DMS114 treated with DMSO at 0.1 percent for 48 hours (cell line): ENCODE results near the gene LRRN1.

ENCODE experiments used
- DNase-seq: peaks from one replicate; lab custom pipeline; 2025; ENCODE audit not compliant: unreplicated experiment; lab: John Stamatoyannopoulos, UW

Gene LRRN1

DNA sequence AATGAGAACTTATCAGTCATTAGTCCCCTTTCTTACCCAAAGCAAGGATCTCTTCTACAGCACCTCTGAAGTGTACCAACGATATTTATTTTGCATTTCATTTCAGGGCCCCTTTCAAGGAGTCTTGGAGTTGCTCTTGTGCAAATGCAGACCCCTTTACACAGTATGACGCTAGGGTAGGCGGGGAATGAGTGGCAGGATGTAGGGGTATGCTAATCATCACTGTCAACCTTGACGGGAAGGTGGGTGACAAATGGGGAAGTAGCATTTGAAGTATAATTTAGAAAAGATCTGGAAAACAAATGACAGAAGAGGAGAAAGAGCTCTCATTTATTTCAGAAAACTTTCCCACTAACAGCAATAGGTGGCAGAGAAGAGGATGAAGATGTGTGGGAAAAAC is 94.4 kb downstream of the LRRN1 start:
- no peak for DNase-seq
